SK-N-SH (cell line): ENCODE data around the gene RAB1B. TPM values are rescaled to one million over a fixed set of nuclear protein-coding genes. Genes with fewer than 3 reads are reported as not detected.

Experiments used
- CTCF ChIA-PET: fragments of 300-600, 350-600 bp; formaldehyde crosslinking; extraction: SDS; loops from one replicate; lab custom pipeline; 2021; lab: Yijun Ruan, JAX
- POLR2A ChIA-PET: fragments of 350-600 bp; sonication (Branson Sonifier 250); formaldehyde crosslinking; extraction: SDS; loops from one replicate; lab custom pipeline; 2020; ENCODE audit warnings: antibody characterized with exemption, inconsistent platforms; lab: Yijun Ruan, JAX
- DNase-seq: peaks from one replicate; pipeline ENCODE4 v3.0.0; 2012
- H2AFZ ChIP-seq: fragments of 200-600 bp; sonication (generic); 2 replicates; pipeline ENCODE4 v1.8.1; 2016; ENCODE audit warnings: antibody characterized with exemption, mild to moderate bottlenecking, low read depth
- H3F3A ChIP-seq: fragments of 200-600 bp; sonication (generic); replicated peaks from 2 replicates; pipeline ENCODE3; 2016; ENCODE audit warnings: antibody characterized with exemption, mild to moderate bottlenecking; ENCODE audit not compliant: insufficient read depth
- H3K27ac ChIP-seq, 2 experiments: fragments of 200-500 bp in 1 of 2; fragments of 200-600 bp in 1 of 2; sonication (Bioruptor generic) in 1 of 2; sonication (generic), shearing (Covaris generic) in 1 of 2; 2 replicates each; pipeline versions ENCODE4 v1.5.1 to v1.6.1; 2014 to 2016; ENCODE audit warnings: low read depth in 2 of 2, inconsistent platforms in 1 of 2, low read length in 1 of 2, mild to moderate bottlenecking in 1 of 2, mixed read lengths in 1 of 2
- H3K27me3 ChIP-seq: fragments of 200-600 bp; sonication (generic), shearing (Covaris generic); 2 replicates; pipeline ENCODE4 v1.6.1; 2016; ENCODE audit warnings: mixed run types; ENCODE audit not compliant: insufficient read depth
- H3K36me3 ChIP-seq, 2 experiments: fragments of 200-500 bp in 1 of 2; fragments of 200-600 bp in 1 of 2; sonication (Bioruptor generic) in 1 of 2; sonication (generic) in 1 of 2; replicated peaks in 1 of 2; 2 replicates each; pipeline versions ENCODE3 to v1.5.1; 2014 to 2016; ENCODE audit warnings: low read length in 1 of 2, mild to moderate bottlenecking in 1 of 2; ENCODE audit not compliant: insufficient read depth in 2 of 2, control insufficient read depth in 1 of 2
- H3K4me1 ChIP-seq, 2 experiments: fragments of 200-500 bp in 1 of 2; fragments of 200-600 bp in 1 of 2; sonication (Bioruptor generic) in 1 of 2; sonication (generic), shearing (Covaris generic) in 1 of 2; 2 replicates each; pipeline versions ENCODE4 v1.5.1 to v1.6.1; 2014 to 2016; ENCODE audit warnings: low read depth in 1 of 2, low read length in 1 of 2, mixed run types in 1 of 2; ENCODE audit not compliant: insufficient read depth in 2 of 2, control insufficient read depth in 1 of 2
- H3K4me2 ChIP-seq: fragments of 200-600 bp; sonication (generic), shearing (Covaris generic); 2 replicates; pipeline ENCODE4 v1.6.1; 2017; ENCODE audit warnings: mixed run types
- H3K4me3 ChIP-seq, 2 experiments: fragments of 200-500 bp in 1 of 2; fragments of 200-600 bp in 1 of 2; sonication (Bioruptor generic) in 1 of 2; sonication (generic), shearing (Covaris generic) in 1 of 2; 2 replicates each; pipeline versions ENCODE4 v1.5.1 to v1.8.1; 2014 to 2016; ENCODE audit warnings: low read depth in 2 of 2, inconsistent platforms in 1 of 2, low read length in 1 of 2, mild to moderate bottlenecking in 1 of 2, mixed read lengths in 1 of 2, moderate library complexity in 1 of 2
- H3K79me2 ChIP-seq: fragments of 200-600 bp; sonication (generic); 2 replicates; pipeline ENCODE4 v1.8.1; 2017; ENCODE audit warnings: mild to moderate bottlenecking; ENCODE audit not compliant: insufficient read depth
- H3K9ac ChIP-seq: fragments of 200-600 bp; sonication (generic); 2 replicates; pipeline ENCODE4 v1.6.1; 2017; ENCODE audit warnings: mixed run types
- H3K9me2 ChIP-seq: fragments of 200-600 bp; sonication (generic); 2 replicates; pipeline ENCODE4 v1.6.1; 2017; ENCODE audit warnings: mixed run types
- H3K9me3 ChIP-seq: fragments of 200-600 bp; sonication (generic); 2 replicates; pipeline ENCODE4 v1.6.1; 2017; ENCODE audit warnings: mixed run types, mild to moderate bottlenecking, moderate library complexity
- H4K20me1 ChIP-seq: fragments of 200-600 bp; sonication (generic); 2 replicates; pipeline ENCODE4 v1.6.1; 2017; ENCODE audit warnings: mild to moderate bottlenecking, mixed run types; ENCODE audit not compliant: insufficient read depth
- CHD2 ChIP-seq: fragments of 150-350 bp; IDR thresholded peaks from 2 replicates; pipeline ENCODE4 v1.6.1; 2018; ENCODE audit warnings: low read length; ENCODE audit not compliant: partially characterized antibody
- EP300 ChIP-seq, 2 experiments: IDR thresholded peaks; 2 replicates each; pipeline versions ENCODE4 v1.4.0 to v1.6.1; 2012; ENCODE audit warnings: borderline replicate concordance in 1 of 2, low read depth in 1 of 2, low read length in 1 of 2
- FOXM1 ChIP-seq: IDR thresholded peaks from 2 replicates; pipeline ENCODE4 v1.4.0; 2012; ENCODE audit warnings: low read depth, mild to moderate bottlenecking
- IRF3 ChIP-seq: fragments of 150-350 bp; IDR thresholded peaks from 2 replicates; pipeline ENCODE4 v1.6.1; 2016; ENCODE audit warnings: mild to moderate bottlenecking, low read depth, low read length
- NFIC ChIP-seq: IDR thresholded peaks from 2 replicates; pipeline ENCODE4 v1.4.0; 2012; ENCODE audit warnings: borderline replicate concordance
- PBX3 ChIP-seq: IDR thresholded peaks from 2 replicates; pipeline ENCODE4; 2012
- RAD21 ChIP-seq: IDR thresholded peaks from 2 replicates; pipeline ENCODE4 v1.6.1; 2012; ENCODE audit warnings: mild to moderate bottlenecking, low read length
- RCOR1 ChIP-seq: fragments of 150-350 bp; IDR thresholded peaks from 2 replicates; pipeline ENCODE4 v1.6.1; 2017; ENCODE audit warnings: antibody characterized with exemption, low read length
- ZBTB33 ChIP-seq: IDR thresholded peaks from 2 replicates; pipeline ENCODE4 v1.4.0; 2012; ENCODE audit warnings: low read depth, borderline replicate concordance
- WGBS: methylation state at CpG from one replicate; pipeline ENCODE4 v1.1.6; 2017; ENCODE audit warnings: low lambda C conversion rate; 5-methylcytosine and 5-hydroxymethylcytosine counted together
- polyA plus RNA-seq, 3 experiments: library from polyadenylated mRNA; depleted of rRNA; stranded (reverse); fragments of >200 nt; gene quantifications; 2 replicates each; pipeline ENCODE4 v1.2.3, GENCODE V29; 2012
- TF ChIP-seq, protein P1 (sequence below): IDR thresholded peaks from 2 replicates; pipeline ENCODE4 v1.4.0; 2012; ENCODE audit warnings: low read depth, borderline replicate concordance
- TF ChIP-seq, protein P2 (sequence below): fragments of 150-350 bp; IDR thresholded peaks from 2 replicates; pipeline ENCODE4 v1.6.1; 2017; ENCODE audit warnings: antibody characterized with exemption, low read length, low read depth, borderline replicate concordance

RAB1B gene
- polyA plus RNA-seq, 1 of the 3 experiments (the other 2 are of a cell fraction): 208 TPM

DNA sequence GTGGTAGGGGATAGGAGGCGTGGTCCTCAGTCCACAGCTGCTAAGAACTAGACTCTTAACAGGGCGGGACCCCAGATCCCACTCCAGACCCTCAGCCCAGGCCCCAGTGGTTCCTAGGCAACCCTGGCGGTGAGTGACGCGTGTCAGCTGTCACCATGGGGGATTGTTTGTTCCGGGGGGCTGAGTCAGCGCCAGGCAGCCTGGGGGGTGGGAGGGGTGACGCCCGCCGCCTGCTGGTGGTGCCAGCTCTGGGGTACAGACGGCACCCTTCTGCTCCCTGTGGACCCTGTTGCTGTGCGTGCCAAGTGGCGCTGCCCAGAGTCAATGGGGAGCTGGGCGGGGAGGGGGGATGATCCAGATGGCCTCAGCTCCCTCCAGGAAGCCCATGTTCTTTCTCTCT, 12.0 kb downstream of the RAB1B start:
- no peak overlapping the region for H3K4me2 ChIP-seq
- peaks cover 21% of the 10 kb centered on the region for H3F3A ChIP-seq
- no peak overlapping the region for H2AFZ ChIP-seq
- WGBS: 78% methylated on average over 4 of the region's 14 CpGs
- peaks cover 5% of the 10 kb centered on the region; the same call in 1 of the 2 replicates for H3K79me2 ChIP-seq
- peak; percentile 47 for DNase-seq
- no peaks in the 10 kb centered on the region for H3K9me2 ChIP-seq
- no peaks in the 10 kb centered on the region for H3K9me3 ChIP-seq
- no peak overlapping the region for H3K4me3 ChIP-seq
- H4K20me1 ChIP-seq: peaks cover 18% of the 10 kb centered on the region
- ChIA-PET CTCF (interaction anchor here (1.4 to 8.2 kb wide), 6 partner anchors 11 to 58 kb away, joined by 4 to 111 read pairs (median 36); partner anchors contain the start of genes RAB1B, RIN1 and TMEM151A), POLR2A (interaction anchor here (0.7 to 1.8 kb wide), 5 partner anchors 7 to 33 kb away, joined by 3 to 6 read pairs (median 3); partner anchors contain the start of genes RAB1B and YIF1A)
- TF ChIP-seq PBX3 (peak; percentile 8; the same call in 1 of the 2 replicates), IRF3 (no peak), EP300 (IDR thresholded peaks at IDR 0.05; ENCODE audit: borderline replicate concordance in 1 of 2, low read depth in 1 of 2, low read length in 1 of 2) (no peak)
- no peak overlapping the region for H3K9ac ChIP-seq
- H3K27me3 ChIP-seq: no peaks in the 10 kb centered on the region
- peaks cover 0 to 47% of the 10 kb centered on the region in 2 experiments; a peak in 1 of 4 replicates for H3K4me1 ChIP-seq
- peaks cover 0 to 36% of the 10 kb centered on the region in 2 experiments for H3K36me3 ChIP-seq
- H3K27ac ChIP-seq: no peak overlapping the region; a peak in 1 of 4 replicates

- H2AFZ ChIP-seq: no peak overlapping the region
- H3K9me3 ChIP-seq: no peaks in the 10 kb centered on the region
- no peak overlapping the region for H3K4me3 ChIP-seq
- H3K79me2 ChIP-seq: peaks cover 11% of the 10 kb centered on the region; the same call in 1 of the 2 replicates
- H3K27me3 ChIP-seq: no peaks in the 10 kb centered on the region
- TF ChIP-seq IRF3 (no peak), CHD2 (no peak), RAD21 (no peak), NFIC (no peak), FOXM1 (no peak), RCOR1 (no peak), ZBTB33 (no peak)
- TF ChIP-seq, protein P1, sequence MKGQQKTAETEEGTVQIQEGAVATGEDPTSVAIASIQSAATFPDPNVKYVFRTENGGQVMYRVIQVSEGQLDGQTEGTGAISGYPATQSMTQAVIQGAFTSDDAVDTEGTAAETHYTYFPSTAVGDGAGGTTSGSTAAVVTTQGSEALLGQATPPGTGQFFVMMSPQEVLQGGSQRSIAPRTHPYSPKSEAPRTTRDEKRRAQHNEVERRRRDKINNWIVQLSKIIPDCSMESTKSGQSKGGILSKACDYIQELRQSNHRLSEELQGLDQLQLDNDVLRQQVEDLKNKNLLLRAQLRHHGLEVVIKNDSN: no peak
- TF ChIP-seq, protein P2, sequence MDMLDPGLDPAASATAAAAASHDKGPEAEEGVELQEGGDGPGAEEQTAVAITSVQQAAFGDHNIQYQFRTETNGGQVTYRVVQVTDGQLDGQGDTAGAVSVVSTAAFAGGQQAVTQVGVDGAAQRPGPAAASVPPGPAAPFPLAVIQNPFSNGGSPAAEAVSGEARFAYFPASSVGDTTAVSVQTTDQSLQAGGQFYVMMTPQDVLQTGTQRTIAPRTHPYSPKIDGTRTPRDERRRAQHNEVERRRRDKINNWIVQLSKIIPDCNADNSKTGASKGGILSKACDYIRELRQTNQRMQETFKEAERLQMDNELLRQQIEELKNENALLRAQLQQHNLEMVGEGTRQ: no peak
- no peaks in the 10 kb centered on the region for H3K9me2 ChIP-seq
- CTCF ChIA-PET: interaction anchor here (1.4 to 8.2 kb wide), 8 partner anchors 10 to 108 kb away, joined by 3 to 111 read pairs (median 16); partner anchors contain the start of genes RAB1B, RIN1 and TMEM151A
- peaks cover 21% of the 10 kb centered on the region for H3F3A ChIP-seq
- peaks cover 0 to 47% of the 10 kb centered on the region in 2 experiments; a peak in 1 of 4 replicates for H3K4me1 ChIP-seq
- H3K9ac ChIP-seq: no peak overlapping the region
- no peak overlapping the region; a peak in 1 of 4 replicates for H3K27ac ChIP-seq
- no peak for DNase-seq
- H4K20me1 ChIP-seq: peaks cover 18% of the 10 kb centered on the region
- no peak overlapping the region for H3K4me2 ChIP-seq
- POLR2A ChIA-PET: interaction anchor here (0.7 to 1.8 kb wide), 3 partner anchors 8 to 32 kb away, joined by 3 to 6 read pairs (median 3); partner anchors contain the start of genes RAB1B and YIF1A
- 78% methylated on average over 6 of the region's 6 CpGs for WGBS
- peaks cover 0 to 36% of the 10 kb centered on the region in 2 experiments for H3K36me3 ChIP-seq
Measured at GRCh38 chr11:66281001-66281400, 12.6 kb downstream of the RAB1B start.
